ENCODE data around the gene BEX2. TPM values are rescaled to one million over a fixed set of nuclear protein-coding genes. Genes with fewer than 3 reads are reported as not detected.

The BEX2 gene
- total RNA-seq, 6 experiments from 2014 or later: not detected

DNA sequence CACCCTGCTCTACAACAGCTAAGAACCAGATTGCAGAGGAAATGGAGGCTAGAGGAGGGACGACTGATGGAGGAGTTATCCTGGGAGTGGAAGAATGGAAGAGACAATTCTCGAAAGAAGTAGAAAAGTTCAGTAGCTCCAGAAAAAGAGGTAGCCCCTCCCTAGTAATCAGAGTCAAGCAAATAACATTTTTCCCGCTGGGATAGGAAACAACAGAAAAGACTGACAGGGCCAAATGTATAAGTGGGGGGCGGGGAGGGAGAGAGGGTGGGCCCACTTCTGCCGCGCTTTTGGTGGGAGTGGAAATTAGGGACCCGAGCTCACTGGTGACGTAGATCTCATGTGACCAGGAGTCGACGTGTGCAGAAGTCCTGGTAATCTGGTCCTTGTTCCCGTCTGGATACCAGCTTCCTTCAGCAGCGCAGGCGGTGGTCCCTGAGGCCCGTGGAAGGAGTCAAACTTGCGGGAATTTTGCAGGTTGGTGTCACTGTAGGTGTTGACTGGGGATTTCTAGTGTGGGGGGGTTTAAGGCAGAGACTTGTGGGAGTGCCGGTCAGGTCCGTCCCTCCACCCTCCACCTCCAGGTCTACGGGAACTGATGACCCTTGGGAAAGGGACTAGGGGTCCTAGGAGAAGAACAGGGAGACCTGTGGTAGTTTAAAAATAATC is 45.5 kb upstream of the BEX2 start, which contains the start of gene TCEAL9:
TSS of gene TCEAL9 (plus strand) at position 377 of the 669 bp plus-strand sequence. CDS start 1,179 bp downstream, outside the sequence.
- peaks cover 33% of the 10 kb centered on the region for H3K4me1 Mint-ChIP-seq (ENCODE audit: low read depth)
- peak within 1 kb of the TSS; percentile 97 for H3K27ac Mint-ChIP-seq
- no peaks in the 10 kb centered on the region for H3K9me3 Mint-ChIP-seq
- DNase-seq: peak; percentile 42
- TF ChIP-seq, protein P1, sequence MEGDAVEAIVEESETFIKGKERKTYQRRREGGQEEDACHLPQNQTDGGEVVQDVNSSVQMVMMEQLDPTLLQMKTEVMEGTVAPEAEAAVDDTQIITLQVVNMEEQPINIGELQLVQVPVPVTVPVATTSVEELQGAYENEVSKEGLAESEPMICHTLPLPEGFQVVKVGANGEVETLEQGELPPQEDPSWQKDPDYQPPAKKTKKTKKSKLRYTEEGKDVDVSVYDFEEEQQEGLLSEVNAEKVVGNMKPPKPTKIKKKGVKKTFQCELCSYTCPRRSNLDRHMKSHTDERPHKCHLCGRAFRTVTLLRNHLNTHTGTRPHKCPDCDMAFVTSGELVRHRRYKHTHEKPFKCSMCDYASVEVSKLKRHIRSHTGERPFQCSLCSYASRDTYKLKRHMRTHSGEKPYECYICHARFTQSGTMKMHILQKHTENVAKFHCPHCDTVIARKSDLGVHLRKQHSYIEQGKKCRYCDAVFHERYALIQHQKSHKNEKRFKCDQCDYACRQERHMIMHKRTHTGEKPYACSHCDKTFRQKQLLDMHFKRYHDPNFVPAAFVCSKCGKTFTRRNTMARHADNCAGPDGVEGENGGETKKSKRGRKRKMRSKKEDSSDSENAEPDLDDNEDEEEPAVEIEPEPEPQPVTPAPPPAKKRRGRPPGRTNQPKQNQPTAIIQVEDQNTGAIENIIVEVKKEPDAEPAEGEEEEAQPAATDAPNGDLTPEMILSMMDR (IDR thresholded peaks at IDR 0.05): no peak
- peaks cover 1% of the 10 kb centered on the region; the same call in 1 of the 2 replicates for H3K27me3 Mint-ChIP-seq (ENCODE audit: insufficient read depth)
- H3K4me3 Mint-ChIP-seq: peak within 1 kb of the TSS; percentile 97
- H3K36me3 Mint-ChIP-seq (ENCODE audit: low read depth): peaks cover 14% of the 10 kb centered on the region

GRCh38 chrX:103347682-103348397 is 37.0 kb upstream of the BEX2 start:
- TF ChIP-seq, protein P1 (IDR thresholded peaks at IDR 0.05): no peak
- peaks cover 1% of the 10 kb centered on the region; the same call in 1 of the 2 replicates for H3K27me3 Mint-ChIP-seq (ENCODE audit: insufficient read depth)
- H3K4me3 Mint-ChIP-seq: no peak overlapping the region
- no peaks in the 10 kb centered on the region for H3K36me3 Mint-ChIP-seq (ENCODE audit: low read depth)
- no peak overlapping the region for H3K27ac Mint-ChIP-seq
- H3K9me3 Mint-ChIP-seq: no peaks in the 10 kb centered on the region
- H3K4me1 Mint-ChIP-seq (ENCODE audit: low read depth): peaks cover 11% of the 10 kb centered on the region
- DNase-seq: no peak

DNA sequence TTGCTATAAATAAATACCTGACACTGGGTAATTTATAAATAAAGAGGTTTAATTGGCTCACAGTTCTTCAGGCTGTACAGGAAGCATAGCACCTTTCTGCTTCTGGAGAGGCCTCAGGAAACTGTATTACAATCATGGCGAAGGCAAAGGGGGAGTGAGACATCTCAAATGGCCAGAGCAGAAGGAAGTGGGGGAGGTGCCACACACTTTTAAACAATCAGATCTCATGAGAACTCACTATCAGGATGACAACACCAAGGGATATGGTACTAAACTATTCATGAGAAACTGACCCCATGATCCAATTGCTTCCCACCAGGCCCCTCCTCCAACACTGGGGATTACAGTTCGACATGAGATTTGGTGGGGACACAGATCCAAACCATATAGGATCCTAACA is 33.8 kb upstream of the BEX2 start:
- TF ChIP-seq, protein P1 (IDR thresholded peaks at IDR 0.05): no peak
- no peaks in the 10 kb centered on the region for H3K9me3 Mint-ChIP-seq
- H3K4me3 Mint-ChIP-seq: no peak overlapping the region
- no peaks in the 10 kb centered on the region for H3K4me1 Mint-ChIP-seq (ENCODE audit: low read depth)
- peaks cover 2% of the 10 kb centered on the region; the same call in 1 of the 2 replicates for H3K27me3 Mint-ChIP-seq (ENCODE audit: insufficient read depth)
- H3K27ac Mint-ChIP-seq: no peak overlapping the region
- no peaks in the 10 kb centered on the region for H3K36me3 Mint-ChIP-seq (ENCODE audit: low read depth)
- no peak for DNase-seq

GRCh38 chrX:103343105-103343504 is 32.3 kb upstream of the BEX2 start:
- H3K4me1 Mint-ChIP-seq (ENCODE audit: low read depth): no peaks in the 10 kb centered on the region
- no peaks in the 10 kb centered on the region for H3K36me3 Mint-ChIP-seq (ENCODE audit: low read depth)
- TF ChIP-seq, protein P1 (IDR thresholded peaks at IDR 0.05): peak; percentile 79
- no peak overlapping the region for H3K27ac Mint-ChIP-seq
- peak; percentile 32 for DNase-seq
- peaks cover 3% of the 10 kb centered on the region; the same call in 1 of the 2 replicates for H3K27me3 Mint-ChIP-seq (ENCODE audit: insufficient read depth)
- no peaks in the 10 kb centered on the region for H3K9me3 Mint-ChIP-seq
- no peak overlapping the region for H3K4me3 Mint-ChIP-seq

GRCh38 chrX:103338663-103339062 is 27.9 kb upstream of the BEX2 start:
- no peak overlapping the region for H3K27ac Mint-ChIP-seq
- no peaks in the 10 kb centered on the region for H3K36me3 Mint-ChIP-seq (ENCODE audit: low read depth)
- H3K27me3 Mint-ChIP-seq (ENCODE audit: insufficient read depth): peaks cover 2% of the 10 kb centered on the region
- no peak for DNase-seq
- no peak overlapping the region for H3K4me3 Mint-ChIP-seq
- TF ChIP-seq, protein P1 (IDR thresholded peaks at IDR 0.05): no peak
- no peaks in the 10 kb centered on the region for H3K4me1 Mint-ChIP-seq (ENCODE audit: low read depth)
- no peaks in the 10 kb centered on the region for H3K9me3 Mint-ChIP-seq
